ENCODE data around the gene KCNN4.

DNA sequence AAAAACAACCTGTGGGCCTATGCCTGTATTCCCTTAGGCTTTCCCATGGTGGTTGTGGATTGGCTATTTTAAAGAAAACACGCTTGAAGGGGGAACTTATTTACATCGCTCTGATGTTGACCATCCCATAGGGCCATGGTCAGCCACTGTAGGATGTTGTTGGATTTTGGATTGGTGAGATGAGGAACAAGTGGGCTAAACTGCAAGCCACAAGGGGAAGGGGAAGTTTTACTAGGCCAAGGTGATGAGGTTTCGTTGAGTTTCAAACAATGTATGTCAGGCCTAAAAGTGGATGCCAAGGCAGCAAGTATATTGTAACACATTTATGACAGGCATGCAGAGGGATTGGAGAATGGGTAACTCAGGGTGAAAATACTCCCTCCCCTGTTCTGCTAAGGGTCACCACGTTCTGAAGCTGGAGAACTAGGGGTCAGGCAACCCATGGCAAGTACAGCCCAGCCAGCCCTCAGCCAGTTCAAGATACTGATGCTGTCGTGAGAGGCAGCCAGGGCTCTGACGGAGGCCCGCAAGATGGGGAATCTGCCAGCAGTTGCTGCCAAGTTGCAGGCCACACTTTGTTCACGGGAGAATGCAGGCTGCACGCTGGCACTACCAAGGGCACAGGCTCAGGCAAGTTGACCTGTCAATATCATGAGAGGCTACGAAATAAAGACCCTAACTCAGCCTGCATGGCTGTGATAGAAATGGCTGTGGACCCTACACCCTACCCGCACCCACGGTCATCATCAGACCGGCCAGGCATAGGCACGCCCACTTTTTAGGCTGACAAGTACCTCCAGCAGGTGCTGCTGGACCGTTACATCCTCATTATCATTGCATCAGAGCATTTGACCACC is 53.8 kb downstream of the KCNN4 start:
- no peak for TF ChIP-seq POLR2AphosphoS5 (IDR thresholded peaks at IDR 0.05; ENCODE audit: low read depth, low read length)
- TF ChIP-seq POLR2A (IDR thresholded peaks at IDR 0.05; ENCODE audit: low read depth, low read length): 0 out of 2 replicates have a peak, but pooled peaks have one; percentile 25
- no peak for TF ChIP-seq TAF1 (IDR thresholded peaks at IDR 0.05; ENCODE audit: borderline replicate concordance, low read depth, low read length)
